SK-N-SH (cell line): ENCODE measurements around the gene NYNRIN. TPM values are rescaled to one million over a fixed set of nuclear protein-coding genes. Genes with fewer than 3 reads are reported as not detected.

Experiments used
- CTCF ChIA-PET: fragments of 300-600, 350-600 bp; formaldehyde crosslinking; extraction: SDS; loops from one replicate; lab custom pipeline; 2021; lab: Yijun Ruan, JAX
- POLR2A ChIA-PET: fragments of 350-600 bp; sonication (Branson Sonifier 250); formaldehyde crosslinking; extraction: SDS; loops from one replicate; lab custom pipeline; 2020; ENCODE audit warnings: antibody characterized with exemption, inconsistent platforms; lab: Yijun Ruan, JAX
- DNase-seq: peaks from one replicate; pipeline ENCODE4 v3.0.0; 2012
- H2AFZ ChIP-seq: fragments of 200-600 bp; sonication (generic); 2 replicates; pipeline ENCODE4 v1.8.1; 2016; ENCODE audit warnings: antibody characterized with exemption, mild to moderate bottlenecking, low read depth
- H3F3A ChIP-seq: fragments of 200-600 bp; sonication (generic); replicated peaks from 2 replicates; pipeline ENCODE3; 2016; ENCODE audit warnings: antibody characterized with exemption, mild to moderate bottlenecking; ENCODE audit not compliant: insufficient read depth
- H3K27ac ChIP-seq, 2 experiments: fragments of 200-500 bp in 1 of 2; fragments of 200-600 bp in 1 of 2; sonication (Bioruptor generic) in 1 of 2; sonication (generic), shearing (Covaris generic) in 1 of 2; 2 replicates each; pipeline versions ENCODE4 v1.5.1 to v1.6.1; 2014 to 2016; ENCODE audit warnings: low read depth in 2 of 2, inconsistent platforms in 1 of 2, low read length in 1 of 2, mild to moderate bottlenecking in 1 of 2, mixed read lengths in 1 of 2
- H3K27me3 ChIP-seq: fragments of 200-600 bp; sonication (generic), shearing (Covaris generic); 2 replicates; pipeline ENCODE4 v1.6.1; 2016; ENCODE audit warnings: mixed run types; ENCODE audit not compliant: insufficient read depth
- H3K36me3 ChIP-seq, 2 experiments: fragments of 200-500 bp in 1 of 2; fragments of 200-600 bp in 1 of 2; sonication (Bioruptor generic) in 1 of 2; sonication (generic) in 1 of 2; replicated peaks in 1 of 2; 2 replicates each; pipeline versions ENCODE3 to v1.5.1; 2014 to 2016; ENCODE audit warnings: low read length in 1 of 2, mild to moderate bottlenecking in 1 of 2; ENCODE audit not compliant: insufficient read depth in 2 of 2, control insufficient read depth in 1 of 2
- H3K4me1 ChIP-seq, 2 experiments: fragments of 200-500 bp in 1 of 2; fragments of 200-600 bp in 1 of 2; sonication (Bioruptor generic) in 1 of 2; sonication (generic), shearing (Covaris generic) in 1 of 2; 2 replicates each; pipeline versions ENCODE4 v1.5.1 to v1.6.1; 2014 to 2016; ENCODE audit warnings: low read depth in 1 of 2, low read length in 1 of 2, mixed run types in 1 of 2; ENCODE audit not compliant: insufficient read depth in 2 of 2, control insufficient read depth in 1 of 2
- H3K4me2 ChIP-seq: fragments of 200-600 bp; sonication (generic), shearing (Covaris generic); 2 replicates; pipeline ENCODE4 v1.6.1; 2017; ENCODE audit warnings: mixed run types
- H3K4me3 ChIP-seq, 2 experiments: fragments of 200-500 bp in 1 of 2; fragments of 200-600 bp in 1 of 2; sonication (Bioruptor generic) in 1 of 2; sonication (generic), shearing (Covaris generic) in 1 of 2; 2 replicates each; pipeline versions ENCODE4 v1.5.1 to v1.8.1; 2014 to 2016; ENCODE audit warnings: low read depth in 2 of 2, inconsistent platforms in 1 of 2, low read length in 1 of 2, mild to moderate bottlenecking in 1 of 2, mixed read lengths in 1 of 2, moderate library complexity in 1 of 2
- H3K79me2 ChIP-seq: fragments of 200-600 bp; sonication (generic); 2 replicates; pipeline ENCODE4 v1.8.1; 2017; ENCODE audit warnings: mild to moderate bottlenecking; ENCODE audit not compliant: insufficient read depth
- H3K9ac ChIP-seq: fragments of 200-600 bp; sonication (generic); 2 replicates; pipeline ENCODE4 v1.6.1; 2017; ENCODE audit warnings: mixed run types
- H3K9me2 ChIP-seq: fragments of 200-600 bp; sonication (generic); 2 replicates; pipeline ENCODE4 v1.6.1; 2017; ENCODE audit warnings: mixed run types
- H3K9me3 ChIP-seq: fragments of 200-600 bp; sonication (generic); 2 replicates; pipeline ENCODE4 v1.6.1; 2017; ENCODE audit warnings: mixed run types, mild to moderate bottlenecking, moderate library complexity
- H4K20me1 ChIP-seq: fragments of 200-600 bp; sonication (generic); 2 replicates; pipeline ENCODE4 v1.6.1; 2017; ENCODE audit warnings: mild to moderate bottlenecking, mixed run types; ENCODE audit not compliant: insufficient read depth
- FOSL2 ChIP-seq: IDR thresholded peaks from 2 replicates; pipeline ENCODE4 v1.4.0; 2012; ENCODE audit warnings: low read depth, mild to moderate bottlenecking, moderate library complexity, borderline replicate concordance
- FOXJ3 ChIP-seq: sonication (generic); formaldehyde crosslinking; IDR thresholded peaks from 2 replicates; pipeline ENCODE4 v1.5.1; 2020; ENCODE audit warnings: mild to moderate bottlenecking, missing genetic modification reagents
- FOXM1 ChIP-seq: IDR thresholded peaks from 2 replicates; pipeline ENCODE4 v1.4.0; 2012; ENCODE audit warnings: low read depth, mild to moderate bottlenecking
- GABPA ChIP-seq: IDR thresholded peaks from 2 replicates; pipeline ENCODE4 v1.4.0; 2012; ENCODE audit warnings: low read depth, mild to moderate bottlenecking
- GATA2 ChIP-seq: sonication (generic); formaldehyde crosslinking; IDR thresholded peaks from 2 replicates; pipeline ENCODE4 v1.5.0; 2020; ENCODE audit warnings: mild to moderate bottlenecking, missing genetic modification reagents
- MEF2A ChIP-seq: IDR thresholded peaks from 2 replicates; pipeline ENCODE4 v1.4.0; 2012; ENCODE audit warnings: low read depth, borderline replicate concordance
- RCOR1 ChIP-seq: fragments of 150-350 bp; IDR thresholded peaks from 2 replicates; pipeline ENCODE4 v1.6.1; 2017; ENCODE audit warnings: antibody characterized with exemption, low read length
- TAF1 ChIP-seq: IDR thresholded peaks from 2 replicates; pipeline ENCODE4 v1.6.1; 2012; ENCODE audit warnings: low read depth, mild to moderate bottlenecking, low read length, moderate library complexity, borderline replicate concordance
- TEAD4 ChIP-seq: IDR thresholded peaks from 2 replicates; pipeline ENCODE4 v1.4.0; 2012; ENCODE audit warnings: mild to moderate bottlenecking, borderline replicate concordance; ENCODE audit not compliant: insufficient read depth
- YY1 ChIP-seq: IDR thresholded peaks from 2 replicates; pipeline ENCODE4 v1.4.0; 2012; ENCODE audit warnings: low read depth, mild to moderate bottlenecking
- WGBS: methylation state at CpG from one replicate; pipeline ENCODE4 v1.1.6; 2017; ENCODE audit warnings: low lambda C conversion rate; 5-methylcytosine and 5-hydroxymethylcytosine counted together
- polyA plus RNA-seq, 3 experiments: library from polyadenylated mRNA; depleted of rRNA; stranded (reverse); fragments of >200 nt; gene quantifications; 2 replicates each; pipeline ENCODE4 v1.2.3, GENCODE V29; 2012
- TF ChIP-seq, protein P1 (sequence below): IDR thresholded peaks from 2 replicates; pipeline ENCODE4 v1.4.0; 2012; ENCODE audit warnings: low read depth, borderline replicate concordance

Gene NYNRIN
- polyA plus RNA-seq, 1 of the 3 experiments (the other 2 are of a cell fraction): 4.8 TPM

DNA sequence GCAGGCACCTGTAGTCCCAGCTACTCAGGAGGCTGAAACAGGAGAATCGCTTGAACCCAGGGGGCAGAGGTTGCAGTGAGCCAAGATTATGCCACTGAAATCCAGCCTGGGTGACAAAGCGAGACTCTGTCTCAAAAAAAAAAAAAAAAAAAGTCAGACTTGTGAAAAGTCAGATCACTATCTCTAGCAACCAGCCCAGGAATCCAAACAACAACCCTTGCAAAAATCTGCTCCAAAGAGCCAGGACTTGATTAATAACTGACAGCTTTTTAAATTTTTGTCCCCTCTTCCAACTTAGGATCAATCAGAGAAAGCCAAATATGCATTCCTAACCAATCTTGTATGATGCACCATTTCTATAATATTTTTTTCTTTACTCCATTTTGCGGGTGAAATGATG, 38.5 kb upstream of the NYNRIN start:
- DNase-seq: no peak
- H3K4me3 ChIP-seq: no peak overlapping the region
- no peaks in the 10 kb centered on the region for H3K79me2 ChIP-seq
- no peak overlapping the region for H3K9ac ChIP-seq
- H3K9me3 ChIP-seq: no peaks in the 10 kb centered on the region
- POLR2A ChIA-PET: interaction anchor here (0.7 kb wide), 1 partner anchor 63 kb away, joined by 3 read pairs; no protein-coding TSS in a partner anchor
- H3K4me2 ChIP-seq: no peak overlapping the region
- peaks cover 5% of the 10 kb centered on the region for H3F3A ChIP-seq
- no peak overlapping the region for H3K27ac ChIP-seq
- no peak overlapping the region for H2AFZ ChIP-seq
- no peaks in the 10 kb centered on the region for H3K36me3 ChIP-seq
- no peaks in the 10 kb centered on the region for H4K20me1 ChIP-seq
- H3K9me2 ChIP-seq: no peaks in the 10 kb centered on the region
- H3K4me1 ChIP-seq: peaks cover 3 to 4% of the 10 kb centered on the region in 2 experiments; a peak in 2 of 4 replicates
- TF ChIP-seq, protein P1, sequence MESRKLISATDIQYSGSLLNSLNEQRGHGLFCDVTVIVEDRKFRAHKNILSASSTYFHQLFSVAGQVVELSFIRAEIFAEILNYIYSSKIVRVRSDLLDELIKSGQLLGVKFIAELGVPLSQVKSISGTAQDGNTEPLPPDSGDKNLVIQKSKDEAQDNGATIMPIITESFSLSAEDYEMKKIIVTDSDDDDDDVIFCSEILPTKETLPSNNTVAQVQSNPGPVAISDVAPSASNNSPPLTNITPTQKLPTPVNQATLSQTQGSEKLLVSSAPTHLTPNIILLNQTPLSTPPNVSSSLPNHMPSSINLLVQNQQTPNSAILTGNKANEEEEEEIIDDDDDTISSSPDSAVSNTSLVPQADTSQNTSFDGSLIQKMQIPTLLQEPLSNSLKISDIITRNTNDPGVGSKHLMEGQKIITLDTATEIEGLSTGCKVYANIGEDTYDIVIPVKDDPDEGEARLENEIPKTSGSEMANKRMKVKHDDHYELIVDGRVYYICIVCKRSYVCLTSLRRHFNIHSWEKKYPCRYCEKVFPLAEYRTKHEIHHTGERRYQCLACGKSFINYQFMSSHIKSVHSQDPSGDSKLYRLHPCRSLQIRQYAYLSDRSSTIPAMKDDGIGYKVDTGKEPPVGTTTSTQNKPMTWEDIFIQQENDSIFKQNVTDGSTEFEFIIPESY: no peak
- TF ChIP-seq RCOR1: no peak
- no peak for TF ChIP-seq GATA2 (CRISPR knock-in tag)
- TF ChIP-seq GABPA: no peak
- no peak for TF ChIP-seq MEF2A
- TF ChIP-seq YY1: no peak
- TF ChIP-seq FOXJ3 (CRISPR knock-in tag): no peak
- no peak for TF ChIP-seq FOSL2
- no peak for TF ChIP-seq TAF1
- no peak for TF ChIP-seq FOXM1
- H3K27me3 ChIP-seq: peaks cover 11% of the 10 kb centered on the region; the same call in 1 of the 2 replicates
- 68% methylated on average over 3 of the region's 3 CpGs for WGBS
- CTCF ChIA-PET: interaction anchor here (1.0 to 8.5 kb wide), 5 partner anchors 13 to 77 kb away, joined by 4 to 77 read pairs (median 5); partner anchors contain the start of genes ADCY4 and KHNYN

DNA sequence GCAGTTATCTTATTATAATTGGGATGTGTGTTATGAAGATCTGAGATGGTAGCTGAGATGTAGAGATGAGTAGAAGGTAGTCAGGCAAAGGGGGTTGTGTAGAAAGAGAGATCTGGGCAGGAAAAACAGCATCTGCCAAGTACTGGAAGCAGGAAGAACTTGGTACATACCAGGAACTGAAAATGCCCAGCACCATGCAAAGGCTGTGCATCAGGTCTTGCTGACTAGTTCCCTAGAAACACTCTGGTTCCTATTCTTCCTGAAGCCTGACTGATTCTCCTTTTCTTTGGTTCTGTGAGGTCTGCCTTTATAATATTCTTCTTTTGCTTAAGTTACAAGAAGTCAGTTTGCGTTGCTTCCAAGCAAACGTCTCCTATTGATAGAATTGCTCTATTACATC, 37.5 kb upstream of the NYNRIN start:
- H3K4me3 ChIP-seq: no peak overlapping the region
- H3K36me3 ChIP-seq: no peaks in the 10 kb centered on the region
- no peak overlapping the region for H3K27ac ChIP-seq
- H4K20me1 ChIP-seq: no peaks in the 10 kb centered on the region
- no peak overlapping the region for H2AFZ ChIP-seq
- no peak for TF ChIP-seq TEAD4
- TF ChIP-seq GATA2 (CRISPR knock-in tag): no peak
- TF ChIP-seq TAF1: no peak
- TF ChIP-seq, all 33 proteins: peak for 0
- WGBS: 83% methylated on average over 2 of the region's 2 CpGs
- POLR2A ChIA-PET: interaction anchor here (1.1 kb wide), 1 partner anchor 70 kb away, joined by 4 read pairs; no protein-coding TSS in a partner anchor
- H3K4me1 ChIP-seq: peaks cover 9 to 11% of the 10 kb centered on the region in 2 experiments; a peak in 3 of 4 replicates
- H3K9me3 ChIP-seq: no peaks in the 10 kb centered on the region
- CTCF ChIA-PET: interaction anchor here (0.6 to 8.5 kb wide), 8 partner anchors 10 to 118 kb away, joined by 3 to 77 read pairs (median 6); partner anchors contain the start of genes ADCY4 and KHNYN
- H3K79me2 ChIP-seq: no peaks in the 10 kb centered on the region
- no peak overlapping the region for H3K9ac ChIP-seq
- peaks cover 16% of the 10 kb centered on the region for H3F3A ChIP-seq
- H3K27me3 ChIP-seq: peaks cover 11% of the 10 kb centered on the region; the same call in 1 of the 2 replicates
- no peak overlapping the region for H3K4me2 ChIP-seq
- no peak for DNase-seq
- no peaks in the 10 kb centered on the region for H3K9me2 ChIP-seq
